ENCODE results near the gene SAMM50.
"Not testable (repeated sequence)": the region's sequence is repeated elsewhere in the genome, so short reads cannot be mapped to it uniquely, and the experiment has no call there.

SAMM50 gene

GRCh38 chr22:44004104-44004460 is 48.8 kb downstream of the SAMM50 start:
- DNase-seq = no peak

- DNase-seq = no peak
Measured at GRCh38 chr22:44005524-44005923, 50.3 kb downstream of the SAMM50 start.

DNA sequence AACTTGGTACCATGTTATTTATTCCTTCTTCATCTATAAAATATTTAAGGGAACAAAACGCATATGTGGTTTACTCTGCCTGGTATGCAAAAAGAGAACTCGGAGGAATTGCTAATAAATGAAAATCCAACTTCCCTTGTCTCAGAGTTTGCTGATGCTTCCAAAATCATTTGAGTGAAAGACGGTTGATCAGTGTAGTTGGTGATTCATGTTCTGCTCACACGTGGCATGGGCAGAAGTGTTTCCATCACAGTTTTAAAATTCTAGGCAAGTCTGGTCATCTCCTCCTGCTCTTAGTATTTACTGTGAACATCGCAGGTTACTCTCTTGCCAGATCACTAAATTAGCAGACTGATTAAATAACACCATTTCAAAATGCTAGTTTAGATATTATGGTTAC is 56.9 kb downstream of the SAMM50 start:
- no peak for DNase-seq

- no peak for DNase-seq
Measured at GRCh38 chr22:44012591-44012990, 57.3 kb downstream of the SAMM50 start.

GRCh38 chr22:44014241-44014640 is 59.0 kb downstream of the SAMM50 start:
- no peak for DNase-seq

DNA sequence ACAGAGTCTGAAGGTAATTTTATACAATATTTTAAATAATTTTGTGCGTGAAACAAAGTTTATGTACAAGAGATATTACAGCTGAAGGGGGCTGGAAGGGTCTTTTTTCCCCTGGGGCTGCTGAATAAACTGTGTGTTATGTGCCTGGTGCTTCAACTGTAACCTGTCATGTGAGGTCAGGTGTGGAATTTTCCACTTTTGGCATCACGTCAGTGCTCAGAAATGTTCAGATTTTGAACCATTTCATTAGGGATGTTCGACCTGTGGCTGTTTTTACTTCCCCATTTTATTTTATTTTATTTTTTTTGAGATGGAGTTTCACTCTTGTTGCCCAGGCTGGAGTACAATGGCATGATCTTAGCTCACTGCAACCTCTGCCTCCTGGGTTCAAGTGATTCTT is 61.3 kb downstream of the SAMM50 start:
- DNase-seq = not testable (repeated sequence)

DNA sequence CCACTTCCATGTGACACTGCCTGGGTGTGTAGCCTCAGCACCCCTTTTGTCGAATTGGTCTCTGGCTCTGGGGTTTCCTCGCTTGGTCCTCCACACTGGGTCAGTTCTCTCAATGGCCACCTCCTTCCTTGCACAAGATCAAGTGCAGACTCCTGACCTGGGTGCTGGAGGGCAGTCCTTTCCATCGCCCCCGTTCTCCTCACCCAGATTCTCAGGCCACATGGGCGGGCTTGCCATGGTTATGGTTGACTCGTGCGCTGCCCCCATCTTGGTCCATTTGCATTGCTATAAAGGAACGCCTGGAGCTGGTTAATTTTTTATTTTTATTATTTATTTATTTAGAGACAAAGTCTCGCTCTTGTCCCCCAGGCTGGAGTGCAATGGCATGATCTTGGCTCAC is 63.4 kb downstream of the SAMM50 start:
- no peak for DNase-seq

- no peak for DNase-seq
Measured at GRCh38 chr22:44019416-44019815, 64.2 kb downstream of the SAMM50 start.

GRCh38 chr22:44019846-44020245 is 64.6 kb downstream of the SAMM50 start:
- no peak for DNase-seq

DNA sequence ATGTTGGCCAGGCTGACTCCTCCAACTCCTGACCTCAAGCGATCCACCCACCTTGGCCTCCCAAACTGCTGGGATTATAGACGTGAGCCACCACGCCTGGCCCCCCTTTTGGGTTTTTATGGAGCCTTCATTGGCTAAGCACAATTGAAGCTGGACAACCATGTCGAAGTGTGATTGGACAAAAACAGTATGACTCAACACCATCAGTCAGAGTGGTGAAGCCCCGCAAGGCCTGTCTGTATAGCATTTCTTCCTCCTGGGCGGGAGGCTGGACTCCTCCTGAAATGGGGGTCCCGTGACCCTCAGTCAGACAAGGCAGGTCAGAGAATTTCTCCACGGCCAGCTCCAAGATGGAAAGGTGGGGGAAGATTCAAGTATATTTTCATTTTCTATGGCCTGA is 65.7 kb downstream of the SAMM50 start:
- no peak for DNase-seq

- no peak for DNase-seq
Measured at GRCh38 chr22:44023404-44024287, 68.4 kb downstream of the SAMM50 start.

DNA sequence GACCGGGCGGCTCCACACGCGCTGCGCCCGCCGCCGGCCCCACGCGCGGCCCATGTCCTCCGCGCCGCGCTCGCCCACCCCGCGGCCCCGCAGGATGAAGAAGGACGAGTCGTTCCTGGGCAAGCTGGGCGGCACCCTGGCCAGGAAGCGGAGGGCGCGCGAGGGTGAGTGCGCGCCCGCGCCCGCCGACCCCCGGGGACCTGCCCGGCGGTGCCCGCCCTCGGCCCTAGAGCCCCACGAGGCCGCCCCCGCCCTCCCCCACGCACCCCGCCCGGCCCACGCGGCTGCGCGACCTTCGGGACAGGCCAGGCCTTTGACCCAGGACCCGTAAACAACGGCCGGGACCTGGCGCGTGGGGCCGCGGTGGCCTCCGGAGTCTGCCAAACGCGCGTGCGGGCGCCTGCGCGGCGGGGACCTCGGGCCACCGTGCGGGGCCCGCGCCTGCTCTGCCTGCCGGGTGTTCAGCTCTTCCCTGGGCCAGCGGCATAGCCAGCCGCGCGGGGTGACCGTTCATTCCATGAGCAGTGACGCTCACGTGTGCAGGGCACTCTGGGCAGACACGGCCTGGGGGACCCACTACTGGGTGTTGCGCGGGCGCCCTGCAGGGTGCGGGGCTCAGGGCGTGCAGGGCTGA is 69.2 kb downstream of the SAMM50 start, which contains the start of gene PARVB:
Gene PARVB (plus strand): TSS at position 15 of the 634 bp plus-strand sequence. CDS start 38 bp downstream, at position 53.
- no peak for DNase-seq

- no peak for DNase-seq
Measured at GRCh38 chr22:44025171-44026065, 70.2 kb downstream of the SAMM50 start.

GRCh38 chr22:44026066-44026629 is 70.9 kb downstream of the SAMM50 start:
- no peak for DNase-seq

- DNase-seq = no peak
Measured at GRCh38 chr22:44026630-44027511, 71.6 kb downstream of the SAMM50 start.

- DNase-seq = no peak
Measured at GRCh38 chr22:44028091-44028490, 72.8 kb downstream of the SAMM50 start.

DNA sequence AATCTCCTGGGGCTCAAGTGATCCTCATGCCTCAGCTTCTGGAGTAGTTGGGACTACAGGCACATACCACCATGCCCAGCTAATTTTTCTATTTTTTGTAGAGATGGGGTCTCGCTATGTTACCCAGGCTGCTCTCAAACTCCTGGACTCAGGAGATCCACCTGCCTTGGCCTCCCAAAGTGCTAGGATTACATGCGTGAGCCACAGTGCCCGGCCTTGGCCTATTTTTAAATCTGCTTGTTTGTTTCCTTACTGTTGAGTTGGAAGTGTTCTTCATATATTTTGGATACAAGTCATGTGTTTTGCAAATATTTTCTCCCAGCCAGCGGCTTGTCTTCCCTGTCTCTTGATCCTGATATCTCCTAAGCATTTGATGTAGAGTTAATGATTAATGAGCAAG is 73.8 kb downstream of the SAMM50 start:
- DNase-seq = no peak

- DNase-seq = no peak
Measured at GRCh38 chr22:44030051-44030701, 74.9 kb downstream of the SAMM50 start.

GRCh38 chr22:44030702-44031082 is 75.5 kb downstream of the SAMM50 start:
- DNase-seq = no peak

- DNase-seq = peak; percentile 6
Measured at GRCh38 chr22:44031158-44031952, 76.1 kb downstream of the SAMM50 start.

Data from NCI-H1417 treated with DMSO at 0.1 percent for 48 hours (cell line).